Activated CD8-positive, alpha-beta memory T cell treated with anti-CD3 and anti-CD28 coated beads for 36 hours (primary cell): ENCODE data around the gene CHST11. TPM values are rescaled to one million over a fixed set of nuclear protein-coding genes. Genes with fewer than 3 reads are reported as not detected.

Experiments
- CTCF ChIA-PET: fragments of 350-600 bp; sonication (Branson Sonifier 250); formaldehyde crosslinking; loops from one replicate; lab custom pipeline; 2021; ENCODE audit warnings: antibody characterized with exemption; lab: Charles Lee
- POLR2A ChIA-PET: fragments of 350-600 bp; sonication (Branson Sonifier 250); formaldehyde crosslinking; loops from one replicate; lab custom pipeline; 2021; ENCODE audit warnings: antibody characterized with exemption; lab: Charles Lee
- total RNA-seq, 2 experiments: library from RNA; stranded (reverse); gene quantifications; one replicate each; pipeline ENCODE4 v1.2.3, GENCODE V29; 2021

Gene CHST11
- total RNA-seq, 2 experiments from 2014 or later: 43.5 to 47.0 TPM

DNA sequence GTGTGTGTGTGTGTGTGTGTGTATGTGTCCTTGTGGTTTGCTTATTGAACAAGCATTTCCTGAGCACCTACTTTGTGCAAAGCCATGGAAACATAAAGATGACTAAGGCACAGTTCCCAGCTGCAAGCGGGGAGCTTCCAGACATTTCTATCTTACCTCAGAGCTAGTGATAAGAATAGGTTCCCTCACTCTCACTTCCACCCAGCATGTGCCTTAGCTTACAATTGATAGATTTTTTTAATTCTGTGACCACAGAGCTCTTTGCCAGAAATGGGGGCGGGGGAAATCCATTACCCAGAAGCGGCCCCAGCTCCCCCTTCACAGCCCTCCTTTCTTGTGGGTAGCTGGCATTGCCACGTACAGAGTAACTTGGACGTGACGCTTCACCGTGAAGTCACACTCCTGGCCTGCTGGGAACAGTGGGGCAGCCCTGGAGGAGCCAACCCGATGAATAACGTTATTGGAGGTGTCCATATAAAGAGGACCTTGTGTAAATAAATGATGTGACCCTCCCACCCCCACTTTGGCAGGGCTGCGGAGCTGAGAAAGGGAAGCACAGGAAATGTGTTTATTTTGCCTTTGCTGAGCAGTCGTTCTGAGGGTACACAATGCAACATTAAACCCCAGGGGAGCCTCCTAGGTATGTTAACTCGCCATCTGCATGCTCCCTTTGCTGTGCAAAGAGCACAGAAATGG lies 238.9 kb downstream of the CHST11 start:
- CTCF ChIA-PET: interaction anchor here (0.8 to 1.4 kb wide), 6 partner anchors 15 to 201 kb away, joined by 3 to 7 read pairs (median 3); no protein-coding TSS in a partner anchor
- POLR2A ChIA-PET: interaction anchor here (0.7 to 1.3 kb wide), 8 partner anchors 8 to 239 kb away, joined by 3 to 10 read pairs (median 4); partner anchors contain the start of gene CHST11

DNA sequence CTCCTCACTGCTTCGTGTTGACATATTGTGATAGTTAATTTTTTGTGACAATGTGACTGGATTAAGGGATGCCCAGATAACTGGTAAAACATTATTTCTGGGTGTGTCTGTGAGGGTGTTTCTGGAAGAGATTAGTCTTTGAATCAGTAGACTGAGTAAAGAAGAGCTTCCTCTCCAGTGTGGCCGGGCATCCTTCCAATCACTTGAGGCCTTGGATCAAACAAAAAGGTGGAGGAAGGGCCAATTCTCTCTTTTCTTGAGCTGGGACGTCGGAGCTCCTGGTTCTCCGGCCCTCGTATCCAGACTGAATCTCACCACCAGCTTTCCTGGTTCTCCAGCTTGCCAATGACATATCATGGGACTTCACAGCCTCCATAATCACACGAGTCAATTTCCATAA lies 240.4 kb downstream of the CHST11 start:
- CTCF ChIA-PET: no interaction called here
- POLR2A ChIA-PET: no interaction called here

DNA sequence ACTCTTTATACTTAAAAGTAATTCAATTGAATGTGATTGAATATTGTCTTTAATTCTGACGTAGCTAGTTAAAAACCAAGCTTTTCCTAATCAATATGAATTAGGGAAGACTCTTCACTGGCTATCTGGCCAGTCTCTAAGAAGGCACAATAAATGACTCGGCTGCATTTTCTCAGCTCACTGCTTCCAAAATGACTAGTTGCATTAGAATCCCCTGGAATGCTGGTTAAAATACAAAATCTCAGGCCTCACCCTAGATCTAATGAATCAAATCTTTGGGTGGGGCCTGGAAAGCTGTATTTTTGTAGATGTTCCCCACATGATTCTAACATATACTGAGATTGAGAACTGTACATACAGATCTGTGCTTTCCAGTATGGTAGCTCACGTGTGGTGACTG lies 242.1 kb downstream of the CHST11 start:
- CTCF ChIA-PET: interaction anchor here (0.8 kb wide), 1 partner anchor 317 kb away, joined by 3 read pairs; no protein-coding TSS in a partner anchor
- POLR2A ChIA-PET: interaction anchor here (2.3 kb wide), 1 partner anchor 11 kb away, joined by 6 read pairs; no protein-coding TSS in a partner anchor

DNA sequence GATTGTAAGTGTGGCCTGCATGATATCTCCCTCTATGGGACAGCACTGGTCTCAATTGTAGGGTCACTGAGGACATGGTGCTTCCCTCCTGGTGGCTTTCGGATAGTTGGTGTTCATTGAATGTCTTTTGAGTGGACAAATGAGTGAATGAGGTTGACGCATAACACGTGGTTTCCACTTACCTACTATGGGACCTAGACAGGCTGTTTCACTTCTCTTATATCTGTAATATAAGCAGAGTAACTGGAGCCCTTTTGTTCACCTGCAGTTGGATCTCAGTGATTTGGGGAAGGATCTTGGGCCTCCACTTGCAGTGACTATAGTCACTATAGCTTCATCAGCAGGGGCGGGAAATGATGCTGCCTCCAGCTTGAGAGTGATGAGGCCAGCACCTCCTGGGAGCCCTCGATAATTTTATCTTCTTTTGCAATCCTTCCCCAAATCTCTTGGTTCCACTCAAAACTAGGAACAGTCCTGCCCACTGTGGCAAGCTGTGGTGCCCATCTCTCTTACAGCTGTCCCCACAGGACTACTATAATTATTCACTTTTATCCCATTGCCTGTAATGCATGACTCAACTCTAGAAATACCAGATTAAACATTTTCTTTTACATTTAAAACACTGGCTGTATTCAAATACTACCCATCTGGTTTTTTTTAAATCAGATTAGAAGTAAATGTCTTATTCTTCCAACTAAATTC lies 242.9 kb downstream of the CHST11 start:
- POLR2A ChIA-PET: interaction anchor here (2.3 kb wide), 1 partner anchor 12 kb away, joined by 6 read pairs; no protein-coding TSS in a partner anchor

DNA sequence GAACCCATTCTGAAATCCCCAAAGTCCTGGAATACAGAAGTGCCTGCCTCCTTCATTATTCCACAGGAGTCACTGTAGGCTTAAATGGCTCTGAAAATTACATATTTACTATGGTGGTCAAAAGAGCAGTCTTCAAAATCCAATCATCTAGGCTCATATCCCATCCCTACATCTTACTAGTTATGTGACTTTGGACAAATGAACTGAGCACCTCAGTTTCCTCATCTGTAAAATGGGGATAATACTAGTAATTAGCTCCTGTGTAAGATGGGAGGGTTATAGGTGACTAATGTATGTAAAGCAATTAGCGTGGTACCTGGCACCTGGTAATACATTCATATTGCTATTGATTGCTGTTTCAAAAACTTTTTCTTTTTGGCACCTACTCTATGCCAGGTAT lies 243.6 kb downstream of the CHST11 start:
- ChIA-PET POLR2A (interaction anchor here (2.3 kb wide), 1 partner anchor 13 kb away, joined by 6 read pairs; no protein-coding TSS in a partner anchor), CTCF (interaction anchor here (1.8 kb wide), 1 partner anchor 318 kb away, joined by 3 read pairs; no protein-coding TSS in a partner anchor)

More for the DNA sequence above, 242.9 kb downstream of the CHST11 start:
- CTCF ChIA-PET: no interaction called here

DNA sequence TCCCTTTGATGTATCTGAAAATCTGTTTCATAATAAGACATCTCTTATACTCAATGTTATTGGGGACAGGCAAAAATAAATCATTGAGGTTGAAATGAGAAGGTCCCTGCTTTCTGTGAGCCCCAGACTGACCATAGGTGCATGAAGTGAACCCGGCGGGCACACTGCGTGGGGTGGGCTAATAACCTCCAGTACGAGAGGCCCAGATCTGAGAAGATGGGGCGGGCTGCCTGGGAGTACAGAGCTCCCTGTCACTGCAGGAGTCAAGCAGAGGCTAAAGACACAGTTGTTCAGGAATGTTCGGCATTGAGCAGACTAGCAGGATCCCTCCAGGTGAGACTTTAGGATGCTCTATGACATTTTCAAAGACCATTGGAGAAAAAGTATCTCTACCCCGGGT lies 244.6 kb downstream of the CHST11 start:
- ChIA-PET CTCF (interaction anchor here (1.8 kb wide), 1 partner anchor 319 kb away, joined by 3 read pairs; no protein-coding TSS in a partner anchor), POLR2A (no interaction called here)

DNA sequence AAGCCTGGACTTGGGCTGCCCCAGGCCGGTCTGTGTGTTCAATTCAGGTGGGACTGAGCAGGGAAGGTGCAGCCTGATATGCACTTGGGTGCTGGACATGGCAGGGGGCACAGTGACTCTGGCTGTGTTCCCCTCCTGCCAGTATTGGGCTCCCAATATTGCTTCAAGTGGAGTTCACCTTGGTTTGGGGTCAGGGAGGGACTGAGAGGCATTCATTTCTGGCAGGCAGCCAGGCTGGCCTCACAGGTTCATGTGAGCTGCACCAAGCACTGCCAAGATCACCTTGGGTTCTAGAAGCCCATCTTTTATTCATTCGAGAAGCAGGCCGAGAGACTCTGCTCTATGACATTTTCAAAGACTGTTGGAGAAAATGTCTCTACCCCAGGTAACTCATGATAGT lies 245.0 kb downstream of the CHST11 start:
- CTCF ChIA-PET: interaction anchor here (1.8 kb wide), 1 partner anchor 320 kb away, joined by 3 read pairs; no protein-coding TSS in a partner anchor

DNA sequence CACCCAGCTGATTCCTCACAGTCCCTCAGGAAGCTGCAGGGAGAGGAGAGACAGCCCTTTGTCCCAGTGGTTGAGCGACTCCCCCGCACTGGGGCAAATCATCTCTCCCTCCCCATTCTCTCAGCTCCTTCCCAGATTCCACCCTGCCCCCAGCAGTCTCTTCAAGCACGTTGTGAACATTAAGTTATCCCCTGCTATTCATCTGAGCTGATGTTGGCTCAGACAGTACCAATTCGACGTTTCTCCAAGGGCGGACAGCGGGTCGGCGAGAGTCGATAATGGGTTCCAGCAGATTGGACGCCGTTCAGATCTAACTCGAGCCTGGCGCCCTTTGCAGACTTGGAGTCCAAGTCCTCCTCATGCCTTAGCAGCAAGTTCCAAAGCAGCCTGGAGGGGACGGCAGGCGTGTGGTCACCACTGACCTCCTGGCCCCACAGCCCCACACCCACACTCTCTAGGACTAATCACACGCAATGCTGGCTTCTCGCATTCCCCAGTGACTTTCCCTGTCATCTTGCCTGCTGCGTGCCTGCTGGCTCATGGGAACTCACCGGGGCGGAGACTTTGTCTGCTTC lies 245.9 kb downstream of the CHST11 start:
- ChIA-PET POLR2A (no interaction called here), CTCF (no interaction called here)

More for the DNA sequence above, 245.0 kb downstream of the CHST11 start:
- POLR2A ChIA-PET: no interaction called here

DNA sequence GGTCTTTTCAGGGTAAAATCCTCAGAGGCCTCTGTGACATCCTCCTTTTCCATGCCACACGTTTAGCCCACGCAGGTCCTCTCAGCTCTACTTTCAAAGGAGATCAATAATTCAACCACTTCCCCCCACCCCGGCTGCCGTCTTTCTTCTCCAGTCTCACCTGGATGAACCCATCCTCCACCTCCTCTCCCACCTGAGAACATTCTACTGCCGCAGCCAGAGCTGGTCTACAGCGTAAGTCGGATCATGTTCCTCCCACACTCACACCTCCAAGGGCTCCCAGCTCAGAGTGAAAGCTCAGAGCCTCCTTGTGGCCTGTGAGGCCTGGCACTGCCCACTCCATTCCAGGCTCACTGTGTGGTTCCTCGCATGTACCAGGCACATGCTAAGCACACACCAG lies 246.6 kb downstream of the CHST11 start:
- ChIA-PET POLR2A (no interaction called here), CTCF (no interaction called here)

DNA sequence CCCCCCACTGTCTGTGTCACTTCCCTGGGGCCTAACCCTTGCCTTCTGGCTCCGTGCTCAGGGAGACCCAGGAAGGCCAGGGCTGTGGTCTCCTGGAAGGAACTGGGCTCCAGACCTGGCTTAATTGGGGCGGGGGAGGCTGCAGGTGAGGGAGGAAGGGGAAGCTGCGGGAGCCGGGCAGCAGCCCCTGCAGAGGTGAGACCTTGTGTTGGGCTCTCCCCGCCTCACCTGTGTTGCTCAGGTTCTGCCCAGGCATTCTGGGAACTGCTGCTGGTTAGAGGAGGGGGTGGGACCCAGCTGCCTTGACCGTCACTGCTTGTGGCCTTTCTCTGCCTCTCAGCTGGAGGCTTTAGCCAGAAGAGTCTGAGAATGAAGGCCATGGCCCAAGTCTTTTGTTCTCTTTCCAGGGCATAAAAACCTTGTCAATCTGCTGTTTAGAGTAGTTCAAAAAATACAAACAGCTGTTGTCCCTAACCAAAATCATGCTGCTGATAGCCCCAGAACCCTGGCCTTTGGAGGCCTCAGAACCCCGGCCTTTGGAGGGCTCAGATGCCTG lies 247.6 kb downstream of the CHST11 start:
- ChIA-PET CTCF (interaction anchor here (1.1 kb wide), 1 partner anchor 32 kb away, joined by 3 read pairs; no protein-coding TSS in a partner anchor), POLR2A (no interaction called here)

DNA sequence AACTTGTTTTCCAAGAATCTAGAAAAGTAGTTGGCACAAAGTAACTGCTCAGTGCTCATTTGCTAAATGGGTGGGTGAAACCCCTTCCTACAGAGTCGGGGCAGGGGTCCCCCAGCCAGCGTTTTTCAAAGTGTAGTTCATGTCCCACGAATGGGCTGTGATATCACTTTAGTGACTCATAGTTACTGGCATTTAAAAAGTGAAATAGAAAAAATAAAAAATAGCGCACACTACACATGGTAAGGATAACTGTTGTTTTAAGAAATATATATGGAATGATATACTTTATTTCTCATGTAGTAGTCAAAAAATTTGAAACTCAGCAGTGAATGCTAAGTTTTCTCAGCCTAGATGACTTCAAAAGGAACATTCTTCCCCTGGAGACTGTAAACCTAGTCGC lies 250.4 kb downstream of the CHST11 start:
- ChIA-PET CTCF (no interaction called here), POLR2A (no interaction called here)

DNA sequence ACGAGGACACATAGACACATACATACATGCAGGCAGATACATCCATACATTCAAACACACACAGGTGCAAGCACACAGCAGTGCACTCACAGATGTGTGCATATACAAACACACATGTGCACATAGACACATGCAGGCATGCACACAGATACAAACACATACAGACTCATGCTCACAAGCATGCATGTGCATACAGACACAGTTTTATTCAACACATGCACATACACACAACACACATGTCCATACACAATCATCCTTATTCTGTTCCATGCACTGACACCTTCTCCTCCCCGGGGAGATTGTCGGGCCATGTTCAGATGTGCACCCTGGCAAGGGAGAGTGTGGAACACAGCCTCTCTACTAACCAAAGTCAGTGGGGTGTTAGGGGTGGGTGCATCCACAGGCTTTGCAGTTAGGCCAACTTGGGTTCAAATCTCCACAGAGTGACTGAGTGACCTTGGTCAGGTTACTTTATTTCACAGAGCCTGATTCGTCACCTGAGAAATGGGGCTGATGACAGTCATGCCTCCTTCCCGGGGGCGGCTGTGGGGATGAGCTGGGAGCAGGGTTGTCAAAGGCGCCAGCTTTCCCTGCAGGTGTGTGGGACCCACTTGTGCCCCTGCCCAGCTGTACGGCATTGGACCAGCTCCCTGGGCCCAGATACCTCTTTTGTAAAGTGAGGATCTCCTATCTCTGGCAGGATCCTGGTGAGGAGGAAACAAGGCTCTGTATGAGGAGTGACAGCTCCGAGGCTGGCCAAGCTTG lies 251.2 kb downstream of the CHST11 start:
- ChIA-PET POLR2A (no interaction called here), CTCF (no interaction called here)

DNA sequence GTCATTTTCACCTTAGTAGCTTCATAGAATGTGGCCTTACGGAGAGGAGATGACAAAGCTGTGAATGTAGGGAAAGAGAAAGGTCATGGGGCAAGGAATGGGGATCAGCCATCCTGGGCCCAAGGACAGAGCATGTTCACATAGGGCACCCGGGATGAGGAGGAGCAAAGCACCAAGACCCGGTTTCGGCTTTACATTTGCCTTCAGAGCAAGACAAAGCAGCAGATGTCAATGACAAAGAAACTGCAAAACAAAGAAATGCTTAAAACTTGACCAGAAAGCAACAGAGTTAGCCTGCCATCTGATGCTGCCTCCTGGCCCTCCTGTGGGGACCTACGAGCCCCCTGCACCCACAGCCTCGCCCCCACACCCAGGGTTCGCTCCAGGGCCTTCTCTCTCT lies 252.1 kb downstream of the CHST11 start:
- CTCF ChIA-PET: no interaction called here
- POLR2A ChIA-PET: no interaction called here

DNA sequence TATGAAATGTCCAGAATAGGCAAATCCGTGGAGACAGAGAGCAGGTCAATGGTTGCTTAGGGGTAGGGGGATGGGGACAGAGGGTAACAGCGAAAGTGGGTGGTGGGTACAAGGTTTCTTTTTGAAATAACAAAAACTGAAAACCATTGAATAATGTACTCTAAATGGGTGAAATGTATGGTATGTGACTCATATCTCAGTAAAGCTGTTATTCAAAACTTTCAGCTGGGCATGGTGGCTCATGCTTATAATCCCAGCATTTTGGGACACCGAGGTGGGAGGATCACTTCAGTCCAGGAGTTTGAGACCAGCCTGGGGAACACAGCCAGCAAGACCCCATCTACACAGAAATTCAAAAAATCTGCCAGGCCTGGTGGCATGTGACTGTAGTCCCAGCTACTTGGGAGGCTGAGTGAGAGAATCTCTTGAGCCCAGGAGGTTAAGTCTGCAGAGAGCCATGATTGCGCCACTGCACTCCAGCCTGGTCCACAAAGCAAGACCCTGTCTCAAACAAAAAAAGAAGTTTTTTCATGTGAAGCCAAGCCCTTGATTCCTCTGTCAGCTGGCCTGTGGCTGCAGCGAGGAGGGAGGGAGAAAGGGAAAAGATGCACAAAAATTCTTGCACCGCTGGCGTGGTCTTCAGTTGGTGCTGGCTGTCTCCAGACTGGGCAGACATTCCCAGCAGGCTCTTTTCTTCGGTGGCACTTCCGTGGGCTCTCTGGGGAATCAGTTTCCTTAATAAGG lies 253.1 kb downstream of the CHST11 start:
- ChIA-PET POLR2A (no interaction called here), CTCF (interaction anchor here (0.7 kb wide), 1 partner anchor 268 kb away, joined by 3 read pairs; no protein-coding TSS in a partner anchor)

DNA sequence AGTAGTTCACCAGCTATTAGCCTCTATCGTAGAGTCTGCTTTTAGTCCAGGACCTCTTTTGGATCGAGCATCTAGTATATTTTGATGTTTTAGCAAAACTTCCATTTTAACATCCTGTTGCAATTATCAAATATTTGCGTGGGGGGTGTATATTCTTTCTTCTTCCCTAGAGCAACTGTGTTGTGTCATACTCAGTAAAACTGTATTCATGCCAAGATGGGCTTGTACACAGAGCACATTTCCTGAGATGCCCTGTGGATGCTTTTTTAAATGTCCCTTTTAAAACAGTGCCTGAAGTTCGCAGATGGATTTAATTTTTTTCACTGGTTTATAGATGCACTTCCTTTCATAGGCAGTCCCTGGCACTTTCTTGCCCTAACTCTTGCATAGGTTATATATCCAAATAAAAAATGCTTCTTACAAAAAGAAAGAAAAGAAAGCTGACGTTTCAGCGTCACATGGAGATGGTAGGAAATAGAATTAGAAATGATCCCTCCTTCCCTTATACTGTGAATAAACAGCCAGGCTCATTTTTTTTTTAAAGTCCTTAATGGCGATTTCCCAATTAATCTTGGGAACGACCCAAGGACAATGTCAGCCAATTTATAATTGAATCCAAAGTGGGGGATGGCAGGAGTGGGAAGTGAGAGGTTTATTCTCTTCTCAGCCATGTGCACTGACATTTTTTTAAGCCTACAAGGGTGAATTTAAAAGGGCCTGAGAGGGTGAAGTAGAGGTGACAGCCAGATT lies 254.4 kb downstream of the CHST11 start:
- POLR2A ChIA-PET: no interaction called here
- CTCF ChIA-PET: no interaction called here

DNA sequence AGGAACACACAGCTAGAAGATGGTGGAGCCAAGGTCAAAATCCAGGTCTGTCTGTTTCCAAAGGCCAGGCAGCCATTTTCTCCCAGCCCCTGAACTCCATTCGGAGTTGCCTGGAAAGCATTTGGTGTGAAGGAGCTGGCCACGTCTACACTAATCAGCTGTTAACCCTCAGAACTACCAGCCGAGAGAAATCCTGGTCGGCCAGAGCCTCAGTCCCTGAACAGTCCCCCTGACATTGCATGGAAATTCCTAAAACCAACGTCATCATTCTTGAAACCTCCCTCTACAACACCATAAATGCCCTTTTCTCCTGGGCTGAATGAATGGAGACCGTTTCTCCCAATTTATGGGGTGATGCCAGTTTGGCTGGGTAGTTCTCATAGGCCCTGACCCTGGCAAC lies 255.7 kb downstream of the CHST11 start:
- ChIA-PET POLR2A (no interaction called here), CTCF (no interaction called here)

DNA sequence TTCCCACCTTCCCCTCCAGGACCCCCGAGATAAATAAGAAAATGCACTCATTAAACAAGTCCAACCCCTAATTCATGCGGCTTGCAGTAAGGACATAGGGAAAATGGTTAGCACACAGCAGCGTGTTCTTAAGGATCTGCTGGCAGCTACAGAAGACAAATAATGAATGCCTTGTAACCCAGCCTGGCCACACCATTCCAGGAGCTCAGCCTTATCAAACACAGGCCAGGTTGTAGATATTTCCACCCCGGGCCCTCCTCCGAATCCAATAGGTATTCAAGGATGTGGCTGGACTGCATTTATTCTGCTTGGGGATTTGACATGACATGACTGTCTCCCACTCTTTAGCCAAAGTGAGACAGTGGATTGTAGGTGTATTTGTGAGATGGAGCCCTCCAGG lies 256.2 kb downstream of the CHST11 start:
- ChIA-PET POLR2A (no interaction called here), CTCF (no interaction called here)
